NCI-H2196 treated with DMSO at 0.1 percent for 48 hours (cell line): ENCODE results near the gene ZNF804A.
"Not testable (repeated sequence)": the region's sequence is repeated elsewhere in the genome, so short reads cannot be mapped to it uniquely, and the experiment has no call there.

ENCODE experiments used
- DNase-seq: peaks from one replicate; lab custom pipeline; 2025; ENCODE audit not compliant: unreplicated experiment; lab: John Stamatoyannopoulos, UW

ZNF804A gene

DNA sequence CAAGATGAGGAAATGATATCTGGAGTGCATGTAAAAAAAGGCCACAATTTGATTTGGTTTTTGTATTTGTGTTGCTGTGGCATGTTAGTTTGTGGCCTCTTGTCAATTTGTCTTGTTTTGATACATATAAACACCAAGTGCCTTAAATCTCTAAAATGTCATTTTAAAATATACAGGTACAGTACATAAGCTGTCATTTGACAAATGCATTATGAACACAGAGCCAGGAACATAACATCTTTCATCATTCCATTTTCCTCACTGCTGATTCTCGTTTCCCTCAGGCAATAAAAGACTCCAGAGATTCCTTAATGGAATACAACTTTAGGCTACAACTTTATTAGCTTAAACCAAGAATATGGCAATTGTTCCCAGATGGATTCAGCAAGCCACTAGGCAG lies 217.5 kb downstream of the ZNF804A start:
- no peak for DNase-seq

DNA sequence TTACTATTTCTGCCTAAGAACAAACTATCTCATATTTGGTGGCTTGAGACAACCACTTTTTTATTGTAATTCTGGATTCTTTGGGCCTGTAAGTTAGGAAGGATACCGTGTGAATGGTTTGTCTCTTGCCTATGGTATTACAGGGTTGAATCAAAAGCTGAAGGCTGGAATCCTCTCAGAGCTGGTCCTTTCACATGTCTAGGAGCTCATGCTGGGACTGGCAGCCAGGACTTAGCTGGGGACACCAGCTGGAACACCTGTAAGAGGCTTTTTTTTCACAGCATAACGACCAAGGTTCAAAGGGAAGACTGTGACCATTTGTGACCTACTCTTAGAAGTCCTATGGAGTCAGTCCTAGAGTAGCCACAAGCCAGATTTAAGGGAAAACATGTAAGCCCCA lies 226.3 kb downstream of the ZNF804A start:
- no peak for DNase-seq

DNA sequence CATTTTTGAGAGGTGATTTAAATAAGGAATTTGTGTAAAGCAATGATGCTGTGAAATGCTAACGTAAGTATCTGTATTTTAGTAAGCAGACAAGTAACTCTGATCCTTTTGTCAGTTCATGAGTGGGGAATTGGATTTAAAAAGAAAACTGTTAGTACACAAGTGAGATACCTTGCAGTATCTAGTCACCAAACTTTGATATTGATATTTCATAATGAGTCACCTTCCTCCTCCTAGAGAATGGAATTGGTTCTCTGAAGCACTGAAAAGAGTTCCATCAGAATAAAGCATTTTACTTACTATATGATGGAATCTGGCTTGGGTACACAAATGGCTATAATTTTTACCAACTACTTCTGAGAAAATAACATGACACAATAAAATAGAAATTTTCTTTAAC lies 232.2 kb downstream of the ZNF804A start:
- no peak for DNase-seq

DNA sequence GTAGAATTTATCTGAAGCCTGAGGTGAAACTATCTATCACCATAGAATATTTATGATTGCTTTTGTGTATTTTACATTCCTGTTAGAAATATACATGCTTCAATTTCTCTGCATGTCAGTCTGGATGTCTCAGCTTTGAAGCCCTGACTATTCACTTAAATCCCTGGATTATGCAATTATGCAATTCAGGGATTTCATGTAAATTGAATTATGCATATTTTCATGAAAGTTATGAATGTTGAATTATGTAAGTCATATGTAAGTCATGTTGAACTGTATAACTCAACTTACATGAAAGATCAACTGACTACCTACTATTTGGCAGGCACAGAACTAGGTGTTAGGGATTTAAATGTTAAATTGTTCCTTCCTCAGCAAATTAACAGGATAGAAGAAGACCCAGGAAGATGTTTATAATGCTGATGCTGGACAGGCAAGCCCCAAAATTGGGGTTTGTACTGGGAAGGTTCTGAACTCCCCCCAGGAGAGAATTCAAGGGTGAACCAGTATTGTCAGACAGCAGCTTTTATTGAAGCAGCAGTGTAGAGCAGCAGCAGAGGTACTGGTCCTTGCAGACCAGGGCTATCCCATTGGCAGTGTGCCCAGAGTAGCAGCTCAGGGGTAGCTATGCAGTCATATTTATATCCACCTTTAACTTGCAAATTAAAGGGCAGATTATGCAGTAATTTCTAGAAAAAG lies 236.5 kb downstream of the ZNF804A start:
- no peak for DNase-seq

DNA sequence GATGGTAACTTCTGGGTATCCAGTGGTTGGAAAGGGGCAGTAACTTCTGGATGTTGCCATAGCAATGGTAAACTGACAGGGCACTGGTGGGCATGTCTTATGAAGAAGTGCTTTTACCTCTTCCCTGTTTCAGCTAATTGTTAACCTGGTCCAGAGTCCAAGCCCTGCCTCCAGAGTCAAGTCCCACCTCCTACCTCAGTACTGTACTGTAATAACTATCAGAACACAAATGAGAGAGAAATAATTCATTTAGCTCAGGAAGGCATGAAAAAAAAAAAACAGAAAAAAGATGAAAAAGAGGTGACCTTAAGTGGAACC lies 237.0 kb downstream of the ZNF804A start:
- no peak for DNase-seq

DNA sequence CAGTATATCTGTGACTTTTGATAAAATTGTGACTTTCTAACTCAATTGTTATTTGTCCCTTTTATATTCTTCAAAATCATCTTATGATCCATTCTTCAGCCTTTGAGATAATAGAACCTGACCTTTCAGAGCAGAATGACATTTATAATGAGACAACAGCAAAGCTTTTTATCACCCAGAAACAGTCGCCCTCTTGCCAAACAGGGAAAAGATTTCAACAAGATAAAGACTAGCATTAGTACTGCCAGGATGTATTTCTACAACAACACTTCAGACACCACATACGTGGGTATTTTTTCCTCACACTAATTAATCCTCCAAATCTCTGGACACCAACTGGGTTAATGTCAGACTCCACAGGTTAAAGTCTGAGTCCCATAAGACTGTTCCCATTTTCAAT lies 249.0 kb downstream of the ZNF804A start:
- DNase-seq: no peak

DNA sequence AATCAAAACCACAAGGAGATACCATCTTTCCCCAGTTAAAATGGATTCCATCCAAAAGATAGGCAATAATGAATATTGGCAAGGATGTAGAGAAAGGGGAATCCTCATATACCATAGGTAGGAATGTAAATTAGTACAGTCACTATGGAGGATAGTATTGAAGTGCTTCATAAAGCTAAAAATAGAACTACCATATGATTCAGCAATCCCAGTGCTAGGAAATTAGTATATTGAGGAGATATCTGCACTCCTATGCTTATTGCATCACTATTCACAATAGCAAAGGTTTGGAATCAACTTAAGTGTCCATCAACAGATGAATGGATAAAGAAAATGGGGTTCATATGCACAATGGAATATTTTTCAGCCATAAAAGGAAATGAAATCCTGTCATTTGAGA lies 251.2 kb downstream of the ZNF804A start:
- DNase-seq: no peak

DNA sequence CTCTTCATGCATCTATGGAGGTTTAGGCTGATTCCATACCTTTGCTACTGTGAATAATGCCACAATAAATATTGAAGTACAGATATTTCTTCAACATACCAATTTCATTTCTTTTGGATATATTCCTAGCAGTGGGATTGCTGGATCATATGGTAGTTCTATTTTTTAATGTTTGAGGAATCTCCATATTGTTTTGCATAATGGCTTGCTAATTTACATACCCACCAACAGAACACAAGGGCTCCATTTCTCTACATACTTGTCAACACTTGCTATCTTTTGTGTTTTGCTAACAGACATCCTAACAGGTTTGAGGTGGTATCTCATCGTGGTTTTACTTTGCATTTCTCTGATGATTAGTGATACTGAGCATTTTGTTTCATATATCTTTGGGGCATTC lies 253.2 kb downstream of the ZNF804A start:
- no peak for DNase-seq

DNA sequence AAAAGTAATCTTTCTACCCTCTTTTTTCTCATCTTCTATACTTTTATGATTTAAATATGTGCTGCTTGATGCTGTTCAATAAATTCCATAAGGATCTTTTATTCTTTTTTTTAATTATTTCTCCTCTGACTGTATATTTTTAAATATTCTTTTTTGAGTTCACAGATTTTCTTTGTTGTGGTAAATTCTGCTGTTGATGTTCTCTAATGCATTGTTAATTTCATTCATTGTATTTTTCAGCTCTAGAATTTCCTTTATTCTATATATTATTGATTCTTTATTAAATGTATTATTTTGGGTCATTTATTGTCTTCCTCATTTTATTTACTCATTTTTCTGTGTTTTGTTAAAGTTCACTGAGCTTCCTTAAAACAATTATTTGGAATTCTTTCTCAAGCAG lies 260.9 kb downstream of the ZNF804A start:
- no peak for DNase-seq

DNA sequence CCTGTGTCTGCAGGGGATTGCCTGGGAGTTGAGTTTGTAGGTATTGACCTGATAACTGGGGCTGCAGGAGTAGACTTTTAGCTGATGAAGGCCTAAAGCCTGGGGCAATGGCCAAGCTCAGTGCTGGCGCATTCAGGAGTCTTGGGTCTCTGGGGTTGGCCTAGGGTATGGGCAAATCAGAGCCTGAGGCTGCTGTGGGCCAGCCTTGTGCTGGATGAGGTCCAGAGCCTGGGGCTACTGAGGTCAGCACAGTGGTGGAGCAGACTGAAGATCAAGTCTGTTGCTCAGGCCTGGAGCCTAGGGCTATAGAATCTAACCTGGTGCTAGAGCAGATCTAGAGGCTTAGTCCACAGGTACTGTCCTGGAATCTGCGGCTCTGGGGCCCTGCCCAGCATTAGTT lies 262.4 kb downstream of the ZNF804A start:
- DNase-seq: no peak

DNA sequence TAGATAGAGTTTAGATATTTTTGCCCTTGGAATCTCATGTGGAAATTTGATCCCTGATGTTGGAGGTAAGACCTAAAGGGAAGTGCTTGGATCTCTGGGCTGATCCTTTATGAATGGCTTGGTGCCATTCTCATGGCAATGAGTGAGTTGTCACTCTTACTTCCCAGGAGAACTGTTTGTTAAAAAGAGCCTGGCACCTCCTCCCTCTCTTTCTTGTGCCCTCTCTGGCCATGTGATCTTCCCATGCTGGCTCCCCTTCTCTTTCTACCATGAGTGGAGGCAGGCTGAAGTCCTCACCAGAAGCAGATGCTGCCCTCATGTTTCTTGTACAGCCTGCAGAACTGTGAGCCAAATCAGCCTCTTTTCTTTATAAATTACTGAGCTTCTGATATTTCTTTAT lies 276.9 kb downstream of the ZNF804A start:
- no peak for DNase-seq

DNA sequence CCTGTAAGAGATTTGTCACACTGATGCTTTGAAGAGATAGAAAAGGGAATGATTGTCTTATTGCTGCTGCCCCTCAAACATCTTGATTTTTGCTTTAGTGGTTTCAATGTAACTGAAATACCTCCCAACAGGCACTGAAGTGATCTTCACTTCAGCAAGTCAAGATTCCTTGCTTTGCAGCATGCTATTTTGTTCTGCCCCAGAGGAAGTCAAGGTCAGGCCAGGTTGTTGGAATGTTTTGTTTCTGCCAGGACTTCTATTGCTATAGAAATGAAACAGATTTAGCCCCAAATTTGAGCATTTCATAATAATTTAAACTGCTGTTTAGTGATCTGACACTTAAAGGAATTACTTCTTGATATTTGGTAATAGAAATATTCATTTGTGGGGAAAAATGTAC lies 277.6 kb downstream of the ZNF804A start:
- no peak for DNase-seq

DNA sequence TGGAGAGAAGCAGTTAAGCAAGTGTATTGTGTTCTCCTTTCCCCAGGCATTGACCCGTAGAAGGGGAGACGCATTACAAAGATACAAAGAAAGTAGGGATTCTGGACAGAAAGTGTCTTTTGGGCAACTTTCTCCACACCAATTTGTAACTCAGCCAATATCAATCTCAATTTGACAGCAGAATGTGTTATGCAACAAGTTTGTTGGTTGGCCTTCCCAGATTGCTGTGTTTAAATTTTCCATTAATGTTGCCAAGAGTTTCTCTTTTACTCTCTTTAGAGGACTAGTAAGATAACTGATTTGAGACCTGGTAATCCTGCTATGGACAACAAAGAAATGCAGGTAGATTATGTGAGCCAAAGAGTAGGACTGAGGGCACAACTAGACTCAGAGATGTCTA lies 279.6 kb downstream of the ZNF804A start:
- DNase-seq: no peak

DNA sequence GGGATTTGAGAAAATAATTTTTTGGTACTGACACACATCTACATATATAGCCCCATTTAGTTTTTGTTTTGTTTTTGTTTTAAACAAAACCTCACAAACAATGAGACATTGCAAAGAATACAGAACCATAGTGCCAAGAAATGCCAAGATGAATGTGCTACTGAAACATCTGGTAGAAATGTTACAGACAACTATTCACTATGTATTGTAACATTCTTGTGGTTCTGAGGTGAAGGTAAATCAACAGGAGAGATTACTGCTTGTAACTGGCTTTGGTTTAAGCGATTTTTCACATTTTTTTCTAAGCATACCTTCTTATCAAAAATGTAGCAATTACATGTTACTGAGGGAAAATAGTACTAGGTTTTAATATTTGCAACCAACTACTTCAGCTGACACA lies 281.3 kb downstream of the ZNF804A start:
- no peak for DNase-seq

DNA sequence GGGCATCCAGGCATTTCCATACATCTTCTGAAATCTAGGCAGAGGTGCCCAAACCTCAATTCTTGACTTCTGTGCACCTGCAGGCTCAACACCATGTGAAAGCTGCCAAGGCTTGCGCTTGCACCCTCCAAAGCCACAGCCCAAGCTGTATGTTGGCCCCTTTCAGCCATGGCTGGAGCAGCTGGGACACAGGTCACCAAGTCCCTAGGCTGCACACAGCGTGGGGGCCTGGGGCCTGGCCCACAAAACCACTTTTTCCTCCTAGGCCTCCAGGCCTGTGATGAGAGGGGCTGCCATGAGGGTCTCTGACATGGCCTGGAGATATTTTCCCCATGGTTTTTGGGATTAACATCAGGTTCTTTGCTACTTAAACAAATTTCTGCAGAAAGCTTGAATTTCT lies 288.3 kb downstream of the ZNF804A start:
- not testable (repeated sequence) for DNase-seq

DNA sequence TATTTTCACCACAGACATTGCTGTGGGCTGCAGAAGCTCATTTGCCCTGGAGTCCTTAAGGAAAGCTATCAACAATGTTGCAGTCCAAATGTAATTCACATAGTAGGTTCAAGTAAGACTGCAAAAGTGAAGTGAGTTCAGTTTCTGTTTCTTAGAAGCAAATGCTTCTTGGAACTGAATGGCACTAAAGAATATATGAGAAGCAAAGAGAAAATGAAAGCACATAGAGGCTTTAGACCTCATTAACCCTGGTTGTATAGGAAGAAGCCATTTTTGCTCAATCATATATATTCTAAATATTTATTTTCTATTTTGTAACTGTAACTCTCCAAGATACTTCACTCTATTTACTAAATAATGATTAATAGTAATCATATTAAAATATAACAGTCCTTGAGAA lies 292.0 kb downstream of the ZNF804A start:
- DNase-seq: no peak

DNA sequence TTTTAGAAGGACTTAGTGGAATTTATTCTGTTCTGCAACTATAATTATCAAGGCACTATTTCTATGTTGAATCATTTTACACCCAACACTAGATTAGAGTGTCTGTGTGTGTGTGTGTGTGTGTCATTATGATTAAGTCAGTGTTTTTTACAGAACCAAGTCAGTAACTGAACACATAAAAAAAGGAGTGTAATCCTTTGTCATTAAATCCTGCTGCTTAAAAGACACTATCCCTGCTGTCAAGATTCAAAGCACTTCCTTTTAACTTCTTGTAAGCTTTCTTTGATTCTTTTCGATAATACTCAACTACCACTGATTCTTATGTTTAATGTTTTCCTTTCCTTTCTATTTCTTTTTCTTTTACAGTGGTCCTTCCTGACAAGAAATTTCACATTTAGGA lies 306.7 kb downstream of the ZNF804A start:
- no peak for DNase-seq

DNA sequence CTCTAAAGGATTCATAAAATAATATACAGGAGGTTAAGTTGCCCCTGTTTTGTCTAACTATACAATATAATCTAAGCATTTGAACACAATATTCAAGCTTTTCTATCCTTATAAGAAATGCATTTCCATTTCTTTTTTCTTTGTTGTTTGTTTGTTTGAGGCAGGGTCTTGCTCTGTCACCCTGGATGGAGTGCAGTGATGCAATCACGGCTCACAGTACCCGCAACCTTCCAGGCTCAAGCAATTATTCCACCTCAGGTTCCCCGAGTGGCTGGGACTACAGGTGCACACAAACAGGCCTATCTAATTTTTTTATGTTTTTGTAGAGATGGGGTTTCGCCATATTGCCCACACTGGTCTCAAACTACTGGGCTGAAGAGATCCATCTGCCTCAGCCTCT lies 307.8 kb downstream of the ZNF804A start:
- no peak for DNase-seq

DNA sequence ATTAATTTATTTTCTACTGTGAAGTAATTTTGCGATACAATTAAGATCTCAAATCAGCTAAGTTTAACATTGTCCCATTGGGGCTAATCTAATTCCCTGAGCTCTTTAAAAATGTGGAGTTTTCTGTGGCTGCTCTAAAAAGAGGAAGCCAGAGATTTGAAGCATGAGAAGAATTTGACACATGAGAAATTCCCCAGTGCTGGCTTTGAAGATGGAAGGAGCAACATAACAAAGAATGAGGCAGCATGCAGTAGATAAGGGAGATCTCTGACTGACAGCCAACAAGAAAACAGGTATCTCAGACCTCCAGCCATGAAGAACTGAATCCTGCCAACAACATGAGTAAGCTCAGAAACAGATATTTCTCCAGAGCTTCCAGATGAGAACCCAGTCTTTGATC lies 308.4 kb downstream of the ZNF804A start:
- DNase-seq: no peak

DNA sequence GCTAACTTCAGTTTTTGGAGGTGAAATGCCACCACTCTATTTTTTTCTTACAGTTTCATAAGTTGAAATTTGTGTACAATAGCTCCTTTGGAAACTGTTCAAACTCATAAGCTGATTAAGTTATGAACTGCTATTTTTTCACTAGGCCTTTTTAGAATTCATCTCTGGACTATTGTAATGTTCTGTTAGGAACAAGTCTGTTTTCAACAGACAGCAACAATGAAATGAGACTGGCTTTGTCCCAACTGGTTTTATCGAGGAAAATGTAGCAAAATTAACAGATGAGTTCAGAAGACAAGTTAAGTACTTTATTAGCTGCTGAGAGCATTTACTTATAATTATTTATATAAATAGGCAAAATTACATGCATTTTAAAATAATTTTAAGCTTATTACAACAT lies 310.6 kb downstream of the ZNF804A start:
- no peak for DNase-seq

DNA sequence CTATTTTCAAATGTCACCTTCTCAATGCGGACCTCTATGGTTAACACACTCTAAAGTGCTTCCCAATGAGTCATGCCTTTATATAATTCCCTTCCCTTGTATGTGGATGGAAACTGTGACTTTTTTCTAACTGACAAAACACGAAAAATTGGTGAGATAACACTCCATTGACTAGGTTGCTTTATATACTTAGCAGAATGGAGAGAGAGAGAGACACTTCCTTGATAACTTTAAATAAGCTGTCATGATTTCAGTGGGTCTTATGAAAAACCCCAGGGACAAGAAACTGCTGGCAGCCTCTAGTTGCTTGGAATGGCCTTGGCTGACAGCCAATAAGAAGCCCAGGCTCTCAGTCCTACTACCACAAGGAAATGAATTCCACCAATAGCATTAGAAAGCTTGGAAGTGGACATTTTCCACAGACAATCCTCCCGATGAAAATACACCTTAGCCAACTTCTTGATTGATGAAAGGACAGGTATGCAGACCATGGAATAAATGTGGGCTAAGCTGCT lies 322.2 kb downstream of the ZNF804A start:
- no peak for DNase-seq

DNA sequence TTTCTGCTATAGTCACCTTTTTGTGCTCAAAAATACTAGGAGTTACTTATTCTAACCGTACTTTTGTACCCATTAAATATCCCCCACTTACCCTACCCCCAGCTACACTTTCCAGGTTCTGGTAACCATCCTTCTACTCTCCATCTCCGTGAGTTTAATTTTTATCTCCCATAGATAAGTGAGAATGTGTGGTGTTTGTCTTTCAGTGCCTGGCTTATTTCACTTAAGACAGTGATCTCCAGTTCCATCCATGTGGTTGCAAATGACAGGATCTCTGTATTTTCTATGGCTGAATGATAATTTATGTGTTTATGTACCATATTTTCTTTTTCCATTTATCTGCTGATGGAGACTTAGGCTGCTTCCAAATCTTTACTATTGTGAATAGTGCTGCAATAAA lies 323.3 kb downstream of the ZNF804A start:
- DNase-seq: no peak

DNA sequence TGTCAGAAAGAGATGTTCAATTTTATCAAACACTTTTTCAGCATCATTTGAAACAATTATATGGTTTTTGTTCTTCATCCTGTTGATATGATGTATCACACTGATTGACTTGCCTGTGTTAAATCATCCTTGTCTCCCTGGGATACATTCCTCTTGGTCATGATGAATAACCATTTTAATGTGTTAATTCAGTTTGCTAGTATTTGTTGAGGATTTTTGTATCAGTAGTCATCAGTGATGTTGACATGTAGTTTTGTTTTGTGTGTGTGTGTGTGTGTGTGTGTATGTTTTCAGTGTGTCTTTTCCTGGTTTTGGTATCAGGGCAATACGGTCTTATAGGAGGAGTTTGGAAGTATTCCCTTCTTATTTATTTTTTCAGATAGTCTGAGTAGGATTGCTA lies 325.4 kb downstream of the ZNF804A start:
- DNase-seq: no peak

DNA sequence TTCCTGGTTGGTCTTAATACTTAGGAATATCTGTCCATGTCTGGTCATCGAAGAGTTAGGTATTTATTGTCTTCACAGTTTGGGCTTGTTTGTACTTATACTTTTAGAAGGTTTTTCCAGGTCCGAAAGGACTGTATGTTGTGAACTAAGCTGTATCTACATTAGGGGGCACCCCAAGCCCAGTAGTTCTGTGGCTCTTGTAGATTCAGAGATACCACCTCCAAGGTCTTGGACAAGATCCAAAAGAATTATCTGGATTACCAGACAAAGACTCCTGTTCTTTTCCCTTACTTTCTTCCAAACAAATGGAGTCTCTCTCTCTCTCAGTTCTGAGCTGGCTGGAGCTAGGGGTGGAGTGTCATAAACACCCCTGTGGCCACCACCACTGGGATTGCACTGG lies 328.7 kb downstream of the ZNF804A start:
- DNase-seq: no peak
